HepG2 (cell line): ENCODE data around the gene PPP4R4.

Experiments used
- ARHGAP35 ChIP-seq: sonication (generic); formaldehyde crosslinking; IDR thresholded peaks from 2 replicates; pipeline ENCODE4 v1.9.0; 2022; ENCODE audit warnings: mild to moderate bottlenecking, inconsistent platforms, moderate library complexity, missing genetic modification reagents, borderline replicate concordance
- HMG20A ChIP-seq: IDR thresholded peaks from 2 replicates; pipeline ENCODE4 v1.6.1; 2016; ENCODE audit warnings: borderline replicate concordance
- IRF2 ChIP-seq: IDR thresholded peaks from 2 replicates; pipeline ENCODE4 v1.6.1; 2018; ENCODE audit warnings: missing genetic modification reagents, missing compliant biosample characterization
- MXD4 ChIP-seq: IDR thresholded peaks from 2 replicates; pipeline ENCODE4 v1.6.1; 2016; ENCODE audit warnings: mild to moderate bottlenecking, missing biosample characterization, missing genetic modification reagents
- MXI1 ChIP-seq: IDR thresholded peaks from 3 replicates; pipeline ENCODE4 v1.6.1; 2012; ENCODE audit warnings: low read depth, low read length, inconsistent platforms, borderline replicate concordance
- POLR2A ChIP-seq, 2 experiments: IDR thresholded peaks; 2 replicates each; pipeline ENCODE4 v1.6.1; 2011; ENCODE audit warnings: low read depth in 2 of 2, low read length in 2 of 2, mild to moderate bottlenecking in 1 of 2, moderate library complexity in 1 of 2; ENCODE audit not compliant: insufficient read depth in 1 of 2
- TBP ChIP-seq: sonication (generic); formaldehyde crosslinking; IDR thresholded peaks from 2 replicates; pipeline ENCODE4 v1.5.0; 2020; ENCODE audit warnings: missing genetic modification reagents
- YEATS2 ChIP-seq: sonication (generic); formaldehyde crosslinking; IDR thresholded peaks from 2 replicates; pipeline ENCODE4 v1.4.0; 2020; ENCODE audit warnings: missing genetic modification reagents, borderline replicate concordance
- TF ChIP-seq, protein P1 (sequence below): sonication (generic); formaldehyde crosslinking; IDR thresholded peaks from 2 replicates; pipeline ENCODE4 v1.9.0; 2021; ENCODE audit warnings: missing genetic modification reagents, mild to moderate bottlenecking, borderline replicate concordance

DNA sequence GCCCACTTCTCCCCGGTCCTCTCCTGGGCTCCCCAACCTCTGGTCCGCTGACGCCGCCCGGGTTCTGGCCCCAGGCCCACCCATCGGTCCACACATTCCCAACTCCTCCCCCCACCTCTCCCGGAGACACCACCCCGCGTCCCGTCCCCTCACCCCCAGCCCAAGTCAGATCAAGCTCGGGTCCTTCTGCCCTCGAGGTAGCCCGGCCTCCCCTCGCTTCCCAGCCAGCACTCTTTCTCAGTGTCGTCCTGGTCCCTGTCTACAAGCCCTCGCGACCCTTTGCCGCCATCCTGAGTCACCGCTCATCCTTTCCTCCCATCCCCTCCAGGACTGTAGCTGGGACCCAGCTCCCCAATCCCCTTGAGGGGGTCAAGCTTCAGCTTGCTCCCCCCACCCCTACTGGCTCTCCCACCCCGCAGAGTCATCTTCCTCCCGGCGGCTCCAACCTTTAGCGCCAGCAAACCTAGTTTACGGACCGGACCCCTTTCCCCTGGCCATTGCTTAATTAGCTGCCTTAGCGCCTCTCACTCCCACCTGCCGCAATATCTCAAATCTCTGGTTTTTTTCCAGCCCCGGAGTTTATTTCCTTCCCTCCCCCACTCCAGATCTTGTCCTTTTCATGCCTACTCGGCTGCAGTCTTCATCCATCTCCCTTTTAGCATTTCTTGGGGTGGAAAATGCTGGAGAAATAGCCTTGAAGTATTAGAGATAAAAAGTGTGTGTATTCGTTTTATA is 1.1 kb downstream of the PPP4R4 start:
- TF ChIP-seq ARHGAP35 (no peak), TBP (CRISPR knock-in tag) (no peak), POLR2A (IDR thresholded peaks at IDR 0.05; ENCODE audit: insufficient read depth in 1 of 2, low read depth in 2 of 2, low read length in 2 of 2) (no peak), MXI1 (no peak), IRF2 (CRISPR knock-in tag) (no peak), YEATS2 (CRISPR knock-in tag) (no peak), HMG20A (no peak), MXD4 (no peak)
- TF ChIP-seq, protein P1, sequence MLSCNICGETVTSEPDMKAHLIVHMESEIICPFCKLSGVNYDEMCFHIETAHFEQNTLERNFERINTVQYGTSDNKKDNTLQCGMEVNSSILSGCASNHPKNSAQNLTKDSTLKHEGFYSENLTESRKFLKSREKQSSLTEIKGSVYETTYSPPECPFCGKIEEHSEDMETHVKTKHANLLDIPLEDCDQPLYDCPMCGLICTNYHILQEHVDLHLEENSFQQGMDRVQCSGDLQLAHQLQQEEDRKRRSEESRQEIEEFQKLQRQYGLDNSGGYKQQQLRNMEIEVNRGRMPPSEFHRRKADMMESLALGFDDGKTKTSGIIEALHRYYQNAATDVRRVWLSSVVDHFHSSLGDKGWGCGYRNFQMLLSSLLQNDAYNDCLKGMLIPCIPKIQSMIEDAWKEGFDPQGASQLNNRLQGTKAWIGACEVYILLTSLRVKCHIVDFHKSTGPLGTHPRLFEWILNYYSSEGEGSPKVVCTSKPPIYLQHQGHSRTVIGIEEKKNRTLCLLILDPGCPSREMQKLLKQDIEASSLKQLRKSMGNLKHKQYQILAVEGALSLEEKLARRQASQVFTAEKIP: no peak
